Measurements from ENCODE around the gene LRGUK. TPM values are rescaled to one million over a fixed set of nuclear protein-coding genes. Genes with fewer than 3 reads are reported as not detected.

Gene LRGUK
- total RNA-seq, 1 experiment from 2014 or later = 1.9 TPM

DNA sequence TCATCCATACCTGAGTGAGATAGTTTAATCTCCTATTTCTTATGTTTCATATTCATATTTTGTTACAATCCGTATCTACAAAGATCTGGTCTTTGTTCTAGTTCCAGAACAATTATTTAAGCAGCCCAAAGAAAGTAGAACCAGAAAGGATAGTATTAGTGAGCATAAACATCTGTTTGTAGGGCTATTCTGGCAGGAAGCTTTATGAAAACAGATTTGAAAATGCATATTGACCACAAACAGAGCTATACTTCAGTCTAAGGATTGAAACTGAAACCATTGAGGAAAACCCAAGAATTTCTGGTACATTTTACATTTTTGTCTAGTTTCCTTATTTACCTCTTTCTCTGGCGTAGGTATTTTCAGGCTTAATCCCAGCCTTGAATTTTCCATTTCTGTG is 28.1 kb downstream of the LRGUK start:
- H3K27ac Mint-ChIP-seq = no peak overlapping the region
- H3K36me3 Mint-ChIP-seq = no peaks in the 10 kb centered on the region
- TF ChIP-seq GABPB1 (CRISPR knock-in tag; IDR thresholded peaks at IDR 0.05) = no peak
- TF ChIP-seq JUN (CRISPR knock-in tag; IDR thresholded peaks at IDR 0.05) = no peak
- DNase-seq (ENCODE audit: low spot score) (no peak), ATAC-seq (no peak)
- H3K4me3 Mint-ChIP-seq = no peak overlapping the region
- ChIA-PET CTCF (interaction anchor here (1.4 to 1.9 kb wide), 2 partner anchors 14 to 265 kb away, joined by 3 to 13 read pairs; no protein-coding TSS in a partner anchor), POLR2A (no interaction called here)
- H3K27me3 Mint-ChIP-seq (ENCODE audit: low read depth) = no peaks in the 10 kb centered on the region
- no peaks in the 10 kb centered on the region; the same call in 1 of the 2 replicates for H3K9me3 Mint-ChIP-seq
- H3K4me1 Mint-ChIP-seq = peaks cover 34% of the 10 kb centered on the region

DNA sequence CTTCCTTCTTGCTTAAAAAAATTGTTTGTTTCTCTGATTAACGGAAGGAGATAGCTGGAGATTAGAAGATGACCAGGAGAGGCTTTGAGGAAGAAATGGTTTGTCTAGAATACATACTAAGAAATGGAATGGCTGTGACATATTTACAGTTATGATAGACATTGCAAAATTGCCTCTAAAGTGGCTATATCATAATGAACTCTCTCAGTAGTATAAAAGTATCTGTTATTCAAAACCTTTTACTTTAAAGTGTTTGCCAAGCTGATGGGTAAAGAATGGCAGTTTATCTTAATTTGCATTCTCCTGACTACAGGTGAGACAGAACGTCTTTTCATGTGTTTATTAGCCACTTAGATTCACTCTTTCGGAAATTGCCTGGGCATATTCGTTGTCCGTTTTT is 28.7 kb downstream of the LRGUK start:
- Mint-ChIP-seq H3K27me3 (ENCODE audit: low read depth) (no peaks in the 10 kb centered on the region), H3K9me3 (no peaks in the 10 kb centered on the region; the same call in 1 of the 2 replicates), H3K27ac (no peak overlapping the region), H3K4me3 (no peak overlapping the region), H3K36me3 (no peaks in the 10 kb centered on the region), H3K4me1 (peaks cover 34% of the 10 kb centered on the region)
- ATAC-seq = no peak
- no peak for DNase-seq (ENCODE audit: low spot score)
- POLR2A ChIA-PET = no interaction called here
- TF ChIP-seq, protein P1, sequence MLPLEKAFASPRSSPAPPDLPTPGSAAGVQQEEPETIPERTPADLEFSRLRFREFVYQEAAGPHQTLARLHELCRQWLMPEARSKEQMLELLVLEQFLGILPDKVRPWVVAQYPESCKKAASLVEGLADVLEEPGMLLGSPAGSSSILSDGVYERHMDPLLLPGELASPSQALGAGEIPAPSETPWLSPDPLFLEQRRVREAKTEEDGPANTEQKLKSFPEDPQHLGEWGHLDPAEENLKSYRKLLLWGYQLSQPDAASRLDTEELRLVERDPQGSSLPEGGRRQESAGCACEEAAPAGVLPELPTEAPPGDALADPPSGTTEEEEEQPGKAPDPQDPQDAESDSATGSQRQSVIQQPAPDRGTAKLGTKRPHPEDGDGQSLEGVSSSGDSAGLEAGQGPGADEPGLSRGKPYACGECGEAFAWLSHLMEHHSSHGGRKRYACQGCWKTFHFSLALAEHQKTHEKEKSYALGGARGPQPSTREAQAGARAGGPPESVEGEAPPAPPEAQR (CRISPR knock-in tag; IDR thresholded peaks at IDR 0.05) = no peak
- TF ChIP-seq RELA (CRISPR knock-in tag; IDR thresholded peaks at IDR 0.05; ENCODE audit: borderline replicate concordance) (no peak), ESRRA (CRISPR knock-in tag; IDR thresholded peaks at IDR 0.05; ENCODE audit: borderline replicate concordance) (no peak), JUN (CRISPR knock-in tag; IDR thresholded peaks at IDR 0.05) (no peak), PRRX2 (CRISPR knock-in tag; IDR thresholded peaks at IDR 0.05) (no peak), IRF2 (CRISPR knock-in tag; IDR thresholded peaks at IDR 0.05; ENCODE audit: borderline replicate concordance, low read depth) (no peak), EMX1 (CRISPR knock-in tag; IDR thresholded peaks at IDR 0.05) (no peak), ZNF138 (CRISPR knock-in tag; conservative IDR thresholded peaks at IDR 0.05) (no peak), JAZF1 (CRISPR knock-in tag; IDR thresholded peaks at IDR 0.05) (no peak), GABPB1 (CRISPR knock-in tag; IDR thresholded peaks at IDR 0.05) (no peak), TP53 (CRISPR knock-in tag; IDR thresholded peaks at IDR 0.05) (no peak), ZNF671 (CRISPR knock-in tag; IDR thresholded peaks at IDR 0.05) (no peak), ELF4 (CRISPR knock-in tag; IDR thresholded peaks at IDR 0.05; ENCODE audit: low read depth) (no peak)
- TF ChIP-seq, protein P2, sequence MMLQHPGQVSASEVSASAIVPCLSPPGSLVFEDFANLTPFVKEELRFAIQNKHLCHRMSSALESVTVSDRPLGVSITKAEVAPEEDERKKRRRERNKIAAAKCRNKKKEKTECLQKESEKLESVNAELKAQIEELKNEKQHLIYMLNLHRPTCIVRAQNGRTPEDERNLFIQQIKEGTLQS (CRISPR knock-in tag; conservative IDR thresholded peaks at IDR 0.05) = no peak
- TF ChIP-seq, protein P3, sequence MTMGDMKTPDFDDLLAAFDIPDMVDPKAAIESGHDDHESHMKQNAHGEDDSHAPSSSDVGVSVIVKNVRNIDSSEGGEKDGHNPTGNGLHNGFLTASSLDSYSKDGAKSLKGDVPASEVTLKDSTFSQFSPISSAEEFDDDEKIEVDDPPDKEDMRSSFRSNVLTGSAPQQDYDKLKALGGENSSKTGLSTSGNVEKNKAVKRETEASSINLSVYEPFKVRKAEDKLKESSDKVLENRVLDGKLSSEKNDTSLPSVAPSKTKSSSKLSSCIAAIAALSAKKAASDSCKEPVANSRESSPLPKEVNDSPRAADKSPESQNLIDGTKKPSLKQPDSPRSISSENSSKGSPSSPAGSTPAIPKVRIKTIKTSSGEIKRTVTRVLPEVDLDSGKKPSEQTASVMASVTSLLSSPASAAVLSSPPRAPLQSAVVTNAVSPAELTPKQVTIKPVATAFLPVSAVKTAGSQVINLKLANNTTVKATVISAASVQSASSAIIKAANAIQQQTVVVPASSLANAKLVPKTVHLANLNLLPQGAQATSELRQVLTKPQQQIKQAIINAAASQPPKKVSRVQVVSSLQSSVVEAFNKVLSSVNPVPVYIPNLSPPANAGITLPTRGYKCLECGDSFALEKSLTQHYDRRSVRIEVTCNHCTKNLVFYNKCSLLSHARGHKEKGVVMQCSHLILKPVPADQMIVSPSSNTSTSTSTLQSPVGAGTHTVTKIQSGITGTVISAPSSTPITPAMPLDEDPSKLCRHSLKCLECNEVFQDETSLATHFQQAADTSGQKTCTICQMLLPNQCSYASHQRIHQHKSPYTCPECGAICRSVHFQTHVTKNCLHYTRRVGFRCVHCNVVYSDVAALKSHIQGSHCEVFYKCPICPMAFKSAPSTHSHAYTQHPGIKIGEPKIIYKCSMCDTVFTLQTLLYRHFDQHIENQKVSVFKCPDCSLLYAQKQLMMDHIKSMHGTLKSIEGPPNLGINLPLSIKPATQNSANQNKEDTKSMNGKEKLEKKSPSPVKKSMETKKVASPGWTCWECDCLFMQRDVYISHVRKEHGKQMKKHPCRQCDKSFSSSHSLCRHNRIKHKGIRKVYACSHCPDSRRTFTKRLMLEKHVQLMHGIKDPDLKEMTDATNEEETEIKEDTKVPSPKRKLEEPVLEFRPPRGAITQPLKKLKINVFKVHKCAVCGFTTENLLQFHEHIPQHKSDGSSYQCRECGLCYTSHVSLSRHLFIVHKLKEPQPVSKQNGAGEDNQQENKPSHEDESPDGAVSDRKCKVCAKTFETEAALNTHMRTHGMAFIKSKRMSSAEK (CRISPR knock-in tag; IDR thresholded peaks at IDR 0.05; ENCODE audit: borderline replicate concordance) = no peak
- TF ChIP-seq, protein P4, sequence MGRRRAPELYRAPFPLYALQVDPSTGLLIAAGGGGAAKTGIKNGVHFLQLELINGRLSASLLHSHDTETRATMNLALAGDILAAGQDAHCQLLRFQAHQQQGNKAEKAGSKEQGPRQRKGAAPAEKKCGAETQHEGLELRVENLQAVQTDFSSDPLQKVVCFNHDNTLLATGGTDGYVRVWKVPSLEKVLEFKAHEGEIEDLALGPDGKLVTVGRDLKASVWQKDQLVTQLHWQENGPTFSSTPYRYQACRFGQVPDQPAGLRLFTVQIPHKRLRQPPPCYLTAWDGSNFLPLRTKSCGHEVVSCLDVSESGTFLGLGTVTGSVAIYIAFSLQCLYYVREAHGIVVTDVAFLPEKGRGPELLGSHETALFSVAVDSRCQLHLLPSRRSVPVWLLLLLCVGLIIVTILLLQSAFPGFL (CRISPR knock-in tag; IDR thresholded peaks at IDR 0.05; ENCODE audit: borderline replicate concordance) = no peak
- TF ChIP-seq, protein P5, sequence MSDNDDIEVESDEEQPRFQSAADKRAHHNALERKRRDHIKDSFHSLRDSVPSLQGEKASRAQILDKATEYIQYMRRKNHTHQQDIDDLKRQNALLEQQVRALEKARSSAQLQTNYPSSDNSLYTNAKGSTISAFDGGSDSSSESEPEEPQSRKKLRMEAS (CRISPR knock-in tag; IDR thresholded peaks at IDR 0.05) = no peak
- TF ChIP-seq, protein P6, sequence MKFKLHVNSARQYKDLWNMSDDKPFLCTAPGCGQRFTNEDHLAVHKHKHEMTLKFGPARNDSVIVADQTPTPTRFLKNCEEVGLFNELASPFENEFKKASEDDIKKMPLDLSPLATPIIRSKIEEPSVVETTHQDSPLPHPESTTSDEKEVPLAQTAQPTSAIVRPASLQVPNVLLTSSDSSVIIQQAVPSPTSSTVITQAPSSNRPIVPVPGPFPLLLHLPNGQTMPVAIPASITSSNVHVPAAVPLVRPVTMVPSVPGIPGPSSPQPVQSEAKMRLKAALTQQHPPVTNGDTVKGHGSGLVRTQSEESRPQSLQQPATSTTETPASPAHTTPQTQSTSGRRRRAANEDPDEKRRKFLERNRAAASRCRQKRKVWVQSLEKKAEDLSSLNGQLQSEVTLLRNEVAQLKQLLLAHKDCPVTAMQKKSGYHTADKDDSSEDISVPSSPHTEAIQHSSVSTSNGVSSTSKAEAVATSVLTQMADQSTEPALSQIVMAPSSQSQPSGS (CRISPR knock-in tag; IDR thresholded peaks at IDR 0.05; ENCODE audit: borderline replicate concordance, low read depth) = no peak
- CTCF ChIA-PET = no interaction called here
